GM23338 (cell line): Measurements from ENCODE around the gene RNASEH2C. TPM values are rescaled to one million over a fixed set of nuclear protein-coding genes. Genes with fewer than 3 reads are reported as not detected.

Experiments
- CTCF ChIP-seq, 2 experiments: fragments of 200-600 bp in 1 of 2; sonication (generic) in 1 of 2; conservative IDR thresholded peaks; 2 replicates each; pipeline versions ENCODE4 v1.5.1 to v1.6.1; 2016 to 2017; ENCODE audit warnings: antibody characterized with exemption in 2 of 2, low read depth in 2 of 2, mild to moderate bottlenecking in 2 of 2, moderate library complexity in 1 of 2
- ETS1 ChIP-seq: IDR thresholded peaks from 2 replicates; pipeline ENCODE4 v1.6.1; 2016; ENCODE audit warnings: antibody characterized with exemption
- EZH2phosphoT487 ChIP-seq: fragments of 200-600 bp; sonication (generic); IDR thresholded peaks from one replicate; pipeline ENCODE4 v1.8.1; 2018; ENCODE audit warnings: antibody characterized with exemption; ENCODE audit not compliant: unreplicated experiment
- JUNB ChIP-seq: IDR thresholded peaks from one replicate; pipeline ENCODE4 v1.6.1; 2016; ENCODE audit warnings: antibody characterized with exemption; ENCODE audit not compliant: unreplicated experiment
- NANOG ChIP-seq: IDR thresholded peaks from 2 replicates; pipeline ENCODE4 v1.6.1; 2016; ENCODE audit warnings: antibody characterized with exemption, borderline replicate concordance
- STAT1 ChIP-seq: IDR thresholded peaks from one replicate; pipeline ENCODE4 v1.6.1; 2016; ENCODE audit warnings: antibody characterized with exemption; ENCODE audit not compliant: unreplicated experiment
- ZNF114 ChIP-seq: fragments of 250-450 bp; sonication (Bioruptor Pico); IDR thresholded peaks from 2 replicates; pipeline ENCODE4 v1.5.0; 2020; ENCODE audit warnings: mild to moderate bottlenecking, moderate library complexity
- ZNF462 ChIP-seq: fragments of 250-450 bp; sonication (Bioruptor Pico); IDR thresholded peaks from 2 replicates; pipeline ENCODE4 v1.5.0; 2020; ENCODE audit warnings: mild to moderate bottlenecking, moderate library complexity
- polyA plus RNA-seq: library from polyadenylated mRNA; unstranded; fragments of >200 nt; fragmentation: Nextera tagmentation; extraction: Ambion mirVana; gene quantifications from 2 replicates; pipeline ENCODE4 v1.2.1, GENCODE V29; 2016
- total RNA-seq: library from RNA; depleted of rRNA; stranded (reverse); fragments of >200 nt; shearing (Covaris generic); gene quantifications from 2 replicates; pipeline ENCODE4 v1.2.3, GENCODE V29; 2014

Gene RNASEH2C
- total and polyA plus RNA-seq, 2 experiments from 2014 or later, result 37.8 to 73.2 TPM

- TF ChIP-seq ZNF462 (CRISPR knock-in tag) (no peak), CTCF (conservative IDR thresholded peaks at IDR 0.05; ENCODE audit: low read depth in 2 of 2) (no peak), NANOG (no peak), ETS1 (no peak), ZNF114 (CRISPR knock-in tag) (no peak), EZH2phosphoT487 (no peak), JUNB (no peak), STAT1 (no peak)
These were observed 10.2 kb downstream of the RNASEH2C start (continued) for GRCh38 chr11:65710421-65710820.
